Activated T-cell treated with anti-CD3 and anti-CD28 coated beads, Interleukin-2, amount 50 U/mL, for 48 hours (primary cell): ENCODE measurements around the gene MEN1.
A peak's percentile ranks its signal among the peaks of the same experiment; 100 is the strongest.

Source experiments
- DNase-seq, 2 experiments: peaks; one replicate each; pipeline ENCODE4 v3.0.0-alpha.2; 2020

Gene MEN1

GRCh38 chr11:64845129-64845775 is 34.9 kb upstream of the MEN1 start:
- DNase-seq = no peak

- DNase-seq = peak; percentile 73 to 80
These were observed 34.2 kb upstream of the MEN1 start, which contains the start of gene CDC42BPG for GRCh38 chr11:64844330-64845128. TSS of gene CDC42BPG (minus strand) at chr11:64844653. CDS start at chr11:64844569, 84 bp downstream.

- DNase-seq = no peak
These were observed 33.5 kb upstream of the MEN1 start for GRCh38 chr11:64843686-64844329.

GRCh38 chr11:64842851-64843685 is 32.7 kb upstream of the MEN1 start:
- DNase-seq = no peak

- DNase-seq = no peak
These were observed 32.0 kb upstream of the MEN1 start for GRCh38 chr11:64842366-64842759.

GRCh38 chr11:64841592-64842365 is 31.4 kb upstream of the MEN1 start:
- no peak for DNase-seq

GRCh38 chr11:64839887-64840782 is 29.8 kb upstream of the MEN1 start:
- no peak for DNase-seq

GRCh38 chr11:64839335-64839734 is 29.0 kb upstream of the MEN1 start:
- no peak for DNase-seq

- no peak for DNase-seq
These were observed 28.4 kb upstream of the MEN1 start for GRCh38 chr11:64838600-64839334.

- no peak for DNase-seq
These were observed 27.6 kb upstream of the MEN1 start for GRCh38 chr11:64837887-64838351.

- DNase-seq = no peak
These were observed 26.2 kb upstream of the MEN1 start for GRCh38 chr11:64836448-64837072.

- DNase-seq = no peak
These were observed 25.5 kb upstream of the MEN1 start for GRCh38 chr11:64835616-64836447.

- DNase-seq = no peak
These were observed 24.6 kb upstream of the MEN1 start for GRCh38 chr11:64834723-64835615.

- DNase-seq = no peak
These were observed 23.8 kb upstream of the MEN1 start for GRCh38 chr11:64834031-64834722.

GRCh38 chr11:64833509-64833908 is 23.2 kb upstream of the MEN1 start:
- DNase-seq = no peak

GRCh38 chr11:64833198-64833502 is 22.8 kb upstream of the MEN1 start:
- DNase-seq = no peak
